Urinary bladder (tissue), 4 donors: Measurements from ENCODE around the gene SLC2A9. TPM values are rescaled to one million over a fixed set of nuclear protein-coding genes. Genes with fewer than 3 reads are reported as not detected.

ENCODE experiments used
- DNase-seq: peaks from one replicate; pipeline ENCODE4 v3.0.0-alpha.2; 2015; ENCODE audit errors: extremely low spot score
- H3K27ac ChIP-seq: one replicate; pipeline ENCODE4 v1.5.1; 2013; ENCODE audit warnings: low read depth, mild to moderate bottlenecking, moderate library complexity
- H3K36me3 ChIP-seq: one replicate; pipeline ENCODE4 v1.6.1; 2013; ENCODE audit warnings: mild to moderate bottlenecking, moderate library complexity; ENCODE audit not compliant: insufficient read depth
- H3K4me1 ChIP-seq: one replicate; pipeline ENCODE4 v1.6.1; 2013; ENCODE audit warnings: mild to moderate bottlenecking, moderate library complexity; ENCODE audit not compliant: insufficient read depth
- H3K4me3 ChIP-seq: one replicate; pipeline ENCODE4 v1.5.1; 2013; ENCODE audit warnings: low read depth, low read length
- WGBS: extraction: QIAGEN DNeasy Blood & Tissue Kit; methylation state at CpG from one replicate; pipeline ENCODE4 v1.1.7; 2013; 5-methylcytosine and 5-hydroxymethylcytosine counted together
- polyA plus RNA-seq: library from polyadenylated mRNA; stranded (reverse); fragments of 200-250 nt; gene quantifications from one replicate; pipeline ENCODE4 v1.2.3, GENCODE V29; 2013
- total RNA-seq: library from RNA; depleted of rRNA; stranded (reverse); fragments of >200 nt; gene quantifications from one replicate; pipeline ENCODE4 v1.2.3, GENCODE V29; 2014
- donor health status: healthy with polysubstance abuse.
- donor health status: healthy.

Gene SLC2A9
- total RNA-seq = 10.4 TPM
- 7.6 TPM for polyA plus RNA-seq

DNA sequence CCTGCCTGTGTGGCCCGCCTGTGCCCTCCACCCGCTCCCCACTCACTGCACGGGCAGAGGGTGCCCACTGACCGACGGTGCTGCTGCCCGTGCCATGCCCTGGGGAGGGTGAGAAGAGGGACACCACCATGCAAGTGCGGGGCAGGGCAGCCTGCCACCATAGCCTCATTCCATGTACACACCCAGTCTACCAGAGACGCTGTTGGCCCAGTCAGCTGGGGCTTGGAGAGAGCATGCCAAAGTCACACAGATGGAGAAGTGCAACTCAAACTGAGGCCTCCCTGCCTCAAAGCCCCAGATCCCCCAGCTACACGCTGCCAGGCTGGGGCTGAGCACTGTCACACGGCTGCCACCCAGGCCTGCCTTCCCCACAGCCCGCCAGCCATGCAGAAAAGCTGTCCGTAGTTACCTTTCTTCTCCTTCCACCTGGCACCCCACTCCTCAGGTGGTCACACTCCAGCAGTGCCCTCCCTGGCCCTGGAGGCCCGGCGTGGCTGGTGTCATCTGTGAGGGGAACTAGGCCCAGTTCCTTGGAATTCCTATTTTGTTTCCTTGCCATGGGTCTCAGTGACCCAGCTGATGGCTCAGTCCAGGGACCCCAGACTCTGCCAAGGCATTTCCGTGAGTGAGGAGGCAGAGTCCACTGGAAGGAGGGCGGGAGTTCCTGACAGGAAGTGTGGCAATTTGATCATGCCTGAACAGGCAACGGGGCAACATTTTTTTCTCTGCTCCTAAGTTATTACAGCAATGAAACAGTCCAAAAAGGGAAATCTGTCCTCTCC, at the start of gene SLC2A9:
SLC2A9 (minus strand) TSS at position 627 of the 782 bp plus-strand sequence; CDS start at position 559, 68 bp downstream.
- DNase-seq = no peak
- 71% methylated on average over 17 of the region's 17 CpGs for WGBS
- no peaks in the 10 kb centered on the region for H3K36me3 ChIP-seq
- H3K27ac ChIP-seq = peak within 1 kb of the TSS; percentile 13
- no peak within 1 kb of the TSS for H3K4me3 ChIP-seq
- H3K4me1 ChIP-seq = no peaks in the 10 kb centered on the region

DNA sequence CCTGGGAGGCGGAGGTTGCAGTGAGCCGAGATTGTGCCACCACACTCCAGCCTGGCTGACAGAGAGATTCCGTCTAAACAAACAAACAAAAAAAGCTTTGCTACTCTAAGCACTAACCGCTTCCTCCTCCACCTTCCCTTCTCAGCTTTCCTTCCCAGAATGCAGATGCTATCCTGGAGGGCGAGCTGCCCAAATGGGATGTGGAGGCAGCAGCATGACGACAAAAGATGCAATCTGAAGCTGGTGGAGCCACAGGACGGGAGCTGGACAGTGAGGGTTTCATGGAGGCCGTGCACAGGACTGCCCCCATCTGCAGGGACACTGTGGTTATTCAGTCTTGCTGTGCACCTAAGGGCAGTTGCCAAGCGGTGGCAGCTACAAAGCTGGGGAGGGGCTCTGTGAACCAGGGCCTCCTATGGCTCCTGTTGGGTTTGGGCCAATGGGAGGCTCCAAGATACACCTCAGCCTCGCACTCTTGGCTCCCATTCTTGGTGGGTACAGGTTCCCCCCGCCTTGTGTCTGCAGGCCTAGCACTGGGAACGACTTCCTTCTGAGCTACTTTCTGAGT, 47.9 kb upstream of the SLC2A9 start:
- 91% methylated on average over 12 of the region's 12 CpGs for WGBS
- no peak for DNase-seq
- Histone ChIP-seq H3K36me3 (no peaks in the 10 kb centered on the region), H3K4me1 (no peaks in the 10 kb centered on the region), H3K27ac (no peak overlapping the region), H3K4me3 (no peak overlapping the region)

DNA sequence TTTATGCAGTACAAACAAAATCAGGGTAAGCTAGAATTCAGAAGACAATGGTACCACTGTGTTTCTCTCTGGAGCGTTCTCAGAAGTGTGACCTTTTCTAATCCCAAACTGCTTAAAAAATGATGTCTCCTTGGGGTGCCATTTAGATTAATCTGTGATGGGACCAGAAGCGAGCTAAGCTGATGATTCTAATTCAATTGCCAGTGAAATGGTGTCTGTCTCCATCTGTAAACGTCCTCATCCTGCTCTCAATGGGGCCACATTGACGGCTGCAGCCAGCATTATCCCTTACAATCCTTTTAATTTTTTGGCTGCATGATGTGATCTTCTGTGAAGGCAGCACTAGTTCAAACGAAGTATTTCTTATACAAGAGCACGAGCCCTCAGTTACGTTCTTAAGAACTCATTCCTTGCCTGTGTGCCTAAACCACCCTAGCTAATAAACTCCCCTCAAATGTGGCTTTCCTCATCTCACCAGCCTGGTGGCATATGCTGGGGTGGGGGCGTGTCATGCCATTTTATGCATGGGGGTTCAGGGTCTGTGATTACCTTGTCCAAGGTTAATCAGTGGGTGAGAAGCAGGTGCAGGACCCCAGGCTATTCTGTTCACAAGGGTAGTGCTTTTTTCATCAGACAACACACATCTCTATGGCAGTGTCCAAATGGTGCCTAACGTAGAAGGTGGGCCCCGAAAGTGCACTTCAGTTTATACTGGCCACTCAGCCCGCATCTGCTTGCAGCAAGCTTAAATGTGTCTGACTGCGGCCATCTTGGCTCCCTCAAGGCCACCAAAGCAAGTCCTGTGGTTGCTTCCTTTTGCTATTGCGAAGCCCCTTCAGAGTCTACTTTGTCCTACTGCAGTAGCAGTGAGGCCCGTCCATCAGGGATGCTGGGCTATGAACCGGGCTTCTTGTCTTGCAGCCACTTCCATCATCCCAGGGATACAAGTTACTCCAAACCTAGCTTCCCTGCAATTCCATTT, 45.7 kb upstream of the SLC2A9 start:
- Histone ChIP-seq H3K4me3 (no peak overlapping the region), H3K4me1 (no peaks in the 10 kb centered on the region), H3K27ac (no peak overlapping the region), H3K36me3 (no peaks in the 10 kb centered on the region)
- DNase-seq = no peak
- 92% methylated on average over 15 of the region's 15 CpGs for WGBS

DNA sequence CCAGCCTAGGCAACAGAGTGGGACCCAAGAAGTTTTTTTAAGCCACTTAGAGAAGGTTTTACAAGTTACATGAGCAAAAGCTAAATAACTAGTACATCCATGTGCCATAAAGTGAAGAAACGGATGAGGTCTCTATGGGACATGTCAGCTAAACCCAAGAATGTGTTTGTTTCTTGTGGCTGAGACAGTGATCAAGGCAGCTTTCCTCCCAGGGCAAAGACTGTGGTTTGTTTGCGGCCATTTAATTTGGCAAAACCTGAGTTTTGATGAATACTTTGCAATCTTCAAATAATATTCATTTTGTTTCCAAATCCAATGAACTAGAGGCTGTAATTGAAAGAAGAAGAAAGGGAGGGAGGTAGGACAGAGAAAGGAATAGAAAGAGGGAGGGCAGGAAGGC, 44.9 kb upstream of the SLC2A9 start:
- no peak overlapping the region for H3K4me3 ChIP-seq
- H3K27ac ChIP-seq = no peak overlapping the region
- DNase-seq = no peak
- 44% methylated on average over 2 of the region's 2 CpGs for WGBS
- H3K36me3 ChIP-seq = no peaks in the 10 kb centered on the region
- H3K4me1 ChIP-seq = no peaks in the 10 kb centered on the region

DNA sequence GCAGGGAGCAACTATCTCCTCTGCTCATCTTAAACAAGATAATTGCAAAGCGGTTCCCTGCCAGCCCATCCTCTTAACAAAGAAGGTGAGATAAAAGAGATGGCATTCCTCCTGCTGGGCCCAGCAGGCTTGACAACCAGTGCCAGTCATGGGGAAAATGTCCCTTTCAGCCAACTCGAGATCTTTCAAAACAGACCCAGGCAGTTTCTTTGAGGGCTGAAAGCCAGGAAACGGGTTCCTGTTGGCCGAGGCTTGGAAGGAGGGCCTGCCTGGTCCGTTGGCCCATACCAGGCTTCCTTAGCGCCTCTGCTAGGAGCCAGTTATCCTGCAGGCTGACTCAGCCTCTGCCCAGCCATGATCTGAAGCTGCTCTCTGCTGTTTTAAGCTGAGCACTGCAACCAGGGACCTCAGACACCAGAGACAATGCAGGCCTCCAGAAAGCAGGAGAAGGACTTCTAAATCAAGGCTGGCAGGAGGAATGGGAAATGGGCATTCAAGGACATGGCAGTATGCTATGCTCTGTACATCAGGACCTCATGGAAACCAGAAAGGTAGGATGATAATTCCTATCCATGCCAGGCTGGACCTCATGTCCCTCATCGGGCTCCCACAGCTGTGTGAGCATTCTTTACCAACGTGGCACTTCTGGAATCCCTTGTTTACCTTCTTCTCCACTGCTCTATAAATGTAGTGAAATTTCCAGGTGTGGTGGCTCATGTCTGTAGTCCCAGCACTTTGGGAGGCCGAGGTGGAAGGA, 42.4 kb upstream of the SLC2A9 start:
- Histone ChIP-seq H3K36me3 (no peaks in the 10 kb centered on the region), H3K4me3 (no peak overlapping the region), H3K4me1 (no peaks in the 10 kb centered on the region), H3K27ac (no peak overlapping the region)
- DNase-seq = no peak
- WGBS = 42% methylated on average over 9 of the region's 9 CpGs

DNA sequence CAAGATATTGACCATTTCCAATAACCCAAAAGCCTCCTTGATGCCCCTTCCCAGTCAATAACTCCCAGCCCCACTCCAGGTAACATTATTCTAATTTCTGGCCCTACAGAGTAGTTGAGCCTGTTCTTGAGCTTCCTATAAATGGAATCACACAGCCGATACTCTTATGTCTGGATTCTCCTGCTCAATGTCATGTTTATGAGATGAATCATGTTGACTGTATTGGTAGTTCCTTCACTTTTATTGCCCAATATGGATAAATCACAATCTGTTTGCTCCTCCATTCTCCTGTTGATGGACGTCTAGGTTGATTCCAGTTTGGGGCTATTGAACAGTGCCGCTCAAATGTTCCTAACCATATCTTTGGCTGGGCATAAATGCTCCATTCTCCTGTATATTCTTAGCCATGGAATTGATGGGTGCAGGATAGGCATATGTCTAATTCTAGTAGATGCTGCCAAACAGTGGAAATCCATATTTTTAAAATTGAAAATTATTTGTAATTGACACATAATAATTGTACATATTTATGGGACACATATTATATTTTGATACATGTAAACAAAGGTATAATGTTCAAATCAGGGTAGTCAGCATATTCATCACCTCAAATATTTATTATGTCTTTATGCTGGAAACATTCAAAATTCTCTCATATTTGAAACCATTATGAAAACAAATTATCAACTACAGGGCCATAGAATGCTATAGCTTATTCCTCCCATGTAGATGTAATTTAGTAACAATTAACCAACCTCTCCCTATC, 40.5 kb upstream of the SLC2A9 start:
- Histone ChIP-seq H3K4me3 (no peak overlapping the region), H3K27ac (no peak overlapping the region), H3K4me1 (no peaks in the 10 kb centered on the region), H3K36me3 (no peaks in the 10 kb centered on the region)
- 80% methylated on average over 3 of the region's 3 CpGs for WGBS
- no peak for DNase-seq

DNA sequence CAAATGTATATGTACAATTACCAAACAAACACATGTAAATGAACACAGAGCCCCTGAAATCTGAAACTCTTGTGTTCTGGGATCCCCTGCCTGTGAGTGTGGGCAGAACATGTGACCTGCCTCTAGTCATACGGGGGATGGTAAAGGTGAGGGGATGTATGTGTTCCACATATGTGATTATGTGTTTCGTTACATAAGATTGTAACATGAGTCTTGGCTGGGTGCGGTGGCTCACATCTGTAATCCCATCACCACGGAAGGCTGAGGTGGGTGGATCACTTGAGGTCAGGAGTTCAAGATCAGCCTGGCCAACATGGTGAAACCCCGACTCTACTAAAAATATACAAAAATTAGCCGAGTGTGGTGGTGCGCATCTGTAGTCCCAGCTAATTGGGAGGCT, 37.1 kb upstream of the SLC2A9 start:
- 90% methylated on average over 7 of the region's 7 CpGs for WGBS
- no peak overlapping the region for H3K4me3 ChIP-seq
- no peak overlapping the region for H3K27ac ChIP-seq
- no peak for DNase-seq
- no peaks in the 10 kb centered on the region for H3K4me1 ChIP-seq
- H3K36me3 ChIP-seq = no peaks in the 10 kb centered on the region

DNA sequence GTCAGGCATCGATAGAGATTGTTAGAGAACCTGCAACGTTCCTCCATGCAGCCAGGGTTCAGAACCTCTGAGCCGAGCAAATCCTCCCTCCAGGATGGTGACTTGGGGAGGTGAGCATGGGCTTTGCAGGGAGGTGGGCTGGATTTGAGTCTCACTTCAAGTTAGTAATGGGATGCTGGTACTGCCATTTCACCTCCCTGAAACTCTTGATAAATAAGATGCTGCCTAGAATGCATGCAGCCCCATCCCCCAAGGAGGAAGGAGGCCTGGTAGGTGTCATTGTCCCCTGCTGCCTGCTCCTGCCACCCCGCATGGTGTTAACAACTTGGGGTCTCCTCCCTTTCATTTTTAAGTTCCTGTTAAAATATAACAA, 35.7 kb upstream of the SLC2A9 start:
- WGBS = 81% methylated on average over 4 of the region's 4 CpGs
- no peaks in the 10 kb centered on the region for H3K4me1 ChIP-seq
- no peak overlapping the region for H3K4me3 ChIP-seq
- no peaks in the 10 kb centered on the region for H3K36me3 ChIP-seq
- DNase-seq = no peak
- H3K27ac ChIP-seq = no peak overlapping the region

DNA sequence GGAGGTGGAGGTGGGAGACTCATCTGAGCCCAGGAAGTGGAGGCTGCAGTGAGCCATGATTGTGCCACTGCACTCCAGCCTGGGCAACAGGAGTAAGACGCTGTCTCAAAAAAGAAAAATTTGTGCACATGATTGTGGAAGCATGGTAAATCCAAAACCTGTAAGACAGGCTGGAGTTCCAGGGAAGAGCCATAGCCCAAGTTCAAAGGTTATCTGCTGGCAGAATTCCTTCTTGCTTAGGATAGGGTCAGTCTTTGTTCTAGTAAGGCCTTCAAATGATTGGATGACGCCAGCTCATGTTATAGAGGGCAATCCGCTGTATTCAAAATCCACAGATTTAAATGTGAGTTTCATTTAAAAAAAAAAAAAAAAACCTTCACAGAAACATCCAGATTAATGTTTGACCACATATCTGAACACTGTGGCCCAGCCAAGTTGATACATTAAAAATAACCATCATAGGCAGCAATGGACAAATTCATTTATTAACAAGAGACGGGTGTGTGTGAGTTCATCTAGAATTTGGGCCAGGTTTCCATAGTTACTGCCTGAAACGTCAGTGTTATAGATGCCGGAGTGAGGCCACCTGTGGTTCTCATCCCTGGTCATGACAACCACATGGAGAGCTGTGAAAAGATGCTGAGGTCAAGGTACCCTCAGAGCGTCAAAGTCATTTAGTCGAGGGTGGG, 35.2 kb upstream of the SLC2A9 start:
- 75% methylated on average over 8 of the region's 8 CpGs for WGBS
- Histone ChIP-seq H3K27ac (no peak overlapping the region), H3K4me3 (no peak overlapping the region), H3K4me1 (no peaks in the 10 kb centered on the region), H3K36me3 (no peaks in the 10 kb centered on the region)
- DNase-seq = no peak

DNA sequence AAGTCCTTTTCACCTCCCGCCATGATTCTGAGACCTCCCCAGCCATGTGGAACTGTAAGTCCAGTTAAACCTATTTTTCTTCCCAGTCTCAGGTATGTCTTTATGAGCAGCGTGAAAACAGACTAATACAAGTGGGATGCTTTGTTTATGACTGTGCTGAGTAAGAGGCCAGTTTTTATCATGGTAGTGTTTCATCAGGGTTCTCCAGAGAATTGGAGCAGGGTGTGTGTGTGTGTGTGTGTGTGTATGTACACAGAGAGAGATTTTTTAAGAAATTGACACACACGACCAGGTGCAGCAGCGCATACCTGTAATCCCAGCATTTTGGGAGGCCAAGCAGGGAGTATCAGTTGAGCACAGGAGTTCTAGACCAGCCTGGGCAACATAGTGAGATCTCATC, 34.6 kb upstream of the SLC2A9 start:
- Histone ChIP-seq H3K27ac (no peak overlapping the region), H3K36me3 (no peaks in the 10 kb centered on the region), H3K4me1 (no peaks in the 10 kb centered on the region), H3K4me3 (no peak overlapping the region)
- DNase-seq = no peak
- WGBS = 91% methylated on average over 4 of the region's 4 CpGs

DNA sequence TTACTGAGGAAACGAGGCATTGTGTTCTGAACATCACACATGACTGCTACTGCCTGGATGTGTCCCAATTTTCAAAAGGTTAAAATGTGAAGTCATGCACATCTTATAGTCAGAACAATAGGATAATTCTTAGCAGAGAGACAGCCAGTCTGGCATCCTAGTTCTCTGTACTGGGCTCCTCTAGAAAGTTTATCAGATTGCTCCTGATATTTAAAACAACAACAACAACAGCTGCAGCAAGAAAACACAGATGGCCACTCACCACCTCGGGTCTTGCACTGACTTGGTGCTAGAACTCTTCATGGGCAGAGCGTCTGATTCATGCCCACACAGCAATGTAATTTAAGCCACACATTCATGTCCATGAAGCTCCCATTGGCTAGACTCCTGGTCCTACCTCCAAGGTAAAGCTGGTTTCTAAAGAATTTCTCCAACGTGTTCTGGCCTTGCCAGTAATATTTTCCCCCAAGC, 33.3 kb upstream of the SLC2A9 start:
- Histone ChIP-seq H3K4me3 (no peak overlapping the region), H3K36me3 (no peaks in the 10 kb centered on the region), H3K4me1 (no peaks in the 10 kb centered on the region), H3K27ac (no peak overlapping the region)
- 68% methylated on average over 4 of the region's 4 CpGs for WGBS
- DNase-seq = no peak
